Ishikawa (cell line): ENCODE results near the gene STAMBP.

Experiments used
- EP300 ChIP-seq: IDR thresholded peaks from 2 replicates; pipeline ENCODE4 v1.6.1; 2012; ENCODE audit warnings: borderline replicate concordance
- MAX ChIP-seq: IDR thresholded peaks from 2 replicates; pipeline ENCODE4 v1.6.1; 2012
- TCF12 ChIP-seq: IDR thresholded peaks from 2 replicates; pipeline ENCODE4 v1.6.1; 2012; ENCODE audit warnings: low read depth
- YY1 ChIP-seq: IDR thresholded peaks from 2 replicates; pipeline ENCODE4 v1.6.1; 2012; ENCODE audit warnings: low read depth
- TF ChIP-seq, protein P1 (sequence below): IDR thresholded peaks from 2 replicates; pipeline ENCODE4 v1.6.1; 2012; ENCODE audit warnings: low read depth, mild to moderate bottlenecking

DNA sequence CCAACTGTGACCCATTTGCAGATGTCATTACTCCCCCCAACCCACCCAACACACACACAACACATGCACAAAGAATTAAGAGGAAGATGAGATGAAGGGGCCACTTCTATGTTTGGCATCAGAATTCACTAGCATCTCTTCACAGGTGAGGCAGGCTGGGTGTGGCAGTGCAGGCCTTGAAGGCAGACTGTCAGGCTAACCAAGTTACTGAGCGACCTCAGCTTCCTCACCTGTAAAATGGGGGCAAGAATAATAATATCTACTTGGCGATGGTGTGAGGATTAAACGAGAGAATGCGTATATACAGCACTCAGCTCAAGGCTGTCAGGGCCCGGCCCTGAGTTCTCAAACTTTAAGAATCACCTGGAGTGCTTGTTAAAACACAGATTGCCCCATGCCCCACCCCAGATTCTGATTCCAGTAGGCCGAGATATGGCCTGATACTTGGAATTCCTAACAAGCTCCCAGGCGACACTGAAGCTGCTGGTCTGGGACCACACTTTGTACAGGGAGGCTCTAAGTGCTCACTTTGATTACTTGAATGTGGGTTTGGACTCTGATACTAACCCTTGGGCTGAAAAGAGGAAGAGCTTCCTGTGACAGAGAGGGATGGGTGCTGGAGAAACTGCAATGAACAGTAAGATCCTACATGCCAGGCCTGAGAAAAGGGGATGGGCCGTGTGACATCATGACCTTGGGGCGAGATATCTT lies 65.2 kb downstream of the STAMBP start:
- TF ChIP-seq, protein P1, sequence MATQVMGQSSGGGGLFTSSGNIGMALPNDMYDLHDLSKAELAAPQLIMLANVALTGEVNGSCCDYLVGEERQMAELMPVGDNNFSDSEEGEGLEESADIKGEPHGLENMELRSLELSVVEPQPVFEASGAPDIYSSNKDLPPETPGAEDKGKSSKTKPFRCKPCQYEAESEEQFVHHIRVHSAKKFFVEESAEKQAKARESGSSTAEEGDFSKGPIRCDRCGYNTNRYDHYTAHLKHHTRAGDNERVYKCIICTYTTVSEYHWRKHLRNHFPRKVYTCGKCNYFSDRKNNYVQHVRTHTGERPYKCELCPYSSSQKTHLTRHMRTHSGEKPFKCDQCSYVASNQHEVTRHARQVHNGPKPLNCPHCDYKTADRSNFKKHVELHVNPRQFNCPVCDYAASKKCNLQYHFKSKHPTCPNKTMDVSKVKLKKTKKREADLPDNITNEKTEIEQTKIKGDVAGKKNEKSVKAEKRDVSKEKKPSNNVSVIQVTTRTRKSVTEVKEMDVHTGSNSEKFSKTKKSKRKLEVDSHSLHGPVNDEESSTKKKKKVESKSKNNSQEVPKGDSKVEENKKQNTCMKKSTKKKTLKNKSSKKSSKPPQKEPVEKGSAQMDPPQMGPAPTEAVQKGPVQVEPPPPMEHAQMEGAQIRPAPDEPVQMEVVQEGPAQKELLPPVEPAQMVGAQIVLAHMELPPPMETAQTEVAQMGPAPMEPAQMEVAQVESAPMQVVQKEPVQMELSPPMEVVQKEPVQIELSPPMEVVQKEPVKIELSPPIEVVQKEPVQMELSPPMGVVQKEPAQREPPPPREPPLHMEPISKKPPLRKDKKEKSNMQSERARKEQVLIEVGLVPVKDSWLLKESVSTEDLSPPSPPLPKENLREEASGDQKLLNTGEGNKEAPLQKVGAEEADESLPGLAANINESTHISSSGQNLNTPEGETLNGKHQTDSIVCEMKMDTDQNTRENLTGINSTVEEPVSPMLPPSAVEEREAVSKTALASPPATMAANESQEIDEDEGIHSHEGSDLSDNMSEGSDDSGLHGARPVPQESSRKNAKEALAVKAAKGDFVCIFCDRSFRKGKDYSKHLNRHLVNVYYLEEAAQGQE, result no peak
- TF ChIP-seq YY1 (no peak), TCF12 (no peak), MAX (no peak), EP300 (no peak)
